Measurements from ENCODE around the gene ADAMTS2. TPM values are rescaled to one million over a fixed set of nuclear protein-coding genes. Genes with fewer than 3 reads are reported as not detected.

The ADAMTS2 gene
- total and polyA plus RNA-seq, 2 experiments from 2014 or later = 1.6 to 8.1 TPM

DNA sequence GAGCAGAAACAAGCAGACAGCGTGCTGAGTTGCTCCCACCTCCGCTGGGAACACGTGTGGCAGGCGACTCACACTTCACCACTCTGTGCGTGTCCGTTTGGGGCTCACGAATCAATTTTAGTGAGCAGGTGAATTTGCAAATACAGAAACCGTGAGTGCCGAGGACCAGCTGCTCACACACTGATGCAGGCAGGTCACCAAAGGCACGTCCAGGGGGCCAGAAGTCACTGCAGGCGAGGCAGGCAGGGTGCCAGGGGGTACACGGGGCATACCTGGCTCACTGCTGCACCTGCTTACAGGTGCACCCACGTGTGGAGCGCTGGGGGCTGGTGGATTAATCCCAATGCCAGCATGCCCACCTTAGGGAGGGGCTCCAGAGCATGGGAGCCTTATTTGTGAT, 216.3 kb downstream of the ADAMTS2 start:
- Histone ChIP-seq H3F3A (replicated peaks; ENCODE audit: low read depth) (no peaks in the 10 kb centered on the region), H3K4me2 (no peak overlapping the region), H4K20me1 (replicated peaks; ENCODE audit: insufficient read depth) (no peaks in the 10 kb centered on the region), H3K9me2 (ENCODE audit: insufficient read depth) (no peaks in the 10 kb centered on the region), H3K36me3 (ENCODE audit: insufficient read depth) (no peaks in the 10 kb centered on the region), H3K27ac (ENCODE audit: low read depth) (no peak overlapping the region), H2AFZ (no peak overlapping the region), H3K4me1 (ENCODE audit: insufficient read depth) (no peaks in the 10 kb centered on the region), H3K4me3 (no peak overlapping the region), H3K79me2 (replicated peaks; ENCODE audit: insufficient read depth) (no peaks in the 10 kb centered on the region), H3K27me3 (ENCODE audit: insufficient read depth) (no peaks in the 10 kb centered on the region)
- TF ChIP-seq STAT1 (IDR thresholded peaks at IDR 0.05; ENCODE audit: unreplicated experiment) (no peak), ZNF331 (CRISPR knock-in tag; IDR thresholded peaks at IDR 0.05; ENCODE audit: low read depth) (no peak), EZH2phosphoT487 (IDR thresholded peaks at IDR 0.05; ENCODE audit: unreplicated experiment) (no peak), EZH2 (IDR thresholded peaks at IDR 0.05; ENCODE audit: low read depth, unreplicated experiment) (no peak), NANOG (IDR thresholded peaks at IDR 0.05; ENCODE audit: borderline replicate concordance) (no peak), CREB1 (CRISPR knock-in tag; IDR thresholded peaks at IDR 0.05; ENCODE audit: low read depth) (no peak)
- TF ChIP-seq, protein P1, sequence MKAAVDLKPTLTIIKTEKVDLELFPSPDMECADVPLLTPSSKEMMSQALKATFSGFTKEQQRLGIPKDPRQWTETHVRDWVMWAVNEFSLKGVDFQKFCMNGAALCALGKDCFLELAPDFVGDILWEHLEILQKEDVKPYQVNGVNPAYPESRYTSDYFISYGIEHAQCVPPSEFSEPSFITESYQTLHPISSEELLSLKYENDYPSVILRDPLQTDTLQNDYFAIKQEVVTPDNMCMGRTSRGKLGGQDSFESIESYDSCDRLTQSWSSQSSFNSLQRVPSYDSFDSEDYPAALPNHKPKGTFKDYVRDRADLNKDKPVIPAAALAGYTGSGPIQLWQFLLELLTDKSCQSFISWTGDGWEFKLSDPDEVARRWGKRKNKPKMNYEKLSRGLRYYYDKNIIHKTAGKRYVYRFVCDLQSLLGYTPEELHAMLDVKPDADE (IDR thresholded peaks at IDR 0.05) = no peak
- TF ChIP-seq, protein P2, sequence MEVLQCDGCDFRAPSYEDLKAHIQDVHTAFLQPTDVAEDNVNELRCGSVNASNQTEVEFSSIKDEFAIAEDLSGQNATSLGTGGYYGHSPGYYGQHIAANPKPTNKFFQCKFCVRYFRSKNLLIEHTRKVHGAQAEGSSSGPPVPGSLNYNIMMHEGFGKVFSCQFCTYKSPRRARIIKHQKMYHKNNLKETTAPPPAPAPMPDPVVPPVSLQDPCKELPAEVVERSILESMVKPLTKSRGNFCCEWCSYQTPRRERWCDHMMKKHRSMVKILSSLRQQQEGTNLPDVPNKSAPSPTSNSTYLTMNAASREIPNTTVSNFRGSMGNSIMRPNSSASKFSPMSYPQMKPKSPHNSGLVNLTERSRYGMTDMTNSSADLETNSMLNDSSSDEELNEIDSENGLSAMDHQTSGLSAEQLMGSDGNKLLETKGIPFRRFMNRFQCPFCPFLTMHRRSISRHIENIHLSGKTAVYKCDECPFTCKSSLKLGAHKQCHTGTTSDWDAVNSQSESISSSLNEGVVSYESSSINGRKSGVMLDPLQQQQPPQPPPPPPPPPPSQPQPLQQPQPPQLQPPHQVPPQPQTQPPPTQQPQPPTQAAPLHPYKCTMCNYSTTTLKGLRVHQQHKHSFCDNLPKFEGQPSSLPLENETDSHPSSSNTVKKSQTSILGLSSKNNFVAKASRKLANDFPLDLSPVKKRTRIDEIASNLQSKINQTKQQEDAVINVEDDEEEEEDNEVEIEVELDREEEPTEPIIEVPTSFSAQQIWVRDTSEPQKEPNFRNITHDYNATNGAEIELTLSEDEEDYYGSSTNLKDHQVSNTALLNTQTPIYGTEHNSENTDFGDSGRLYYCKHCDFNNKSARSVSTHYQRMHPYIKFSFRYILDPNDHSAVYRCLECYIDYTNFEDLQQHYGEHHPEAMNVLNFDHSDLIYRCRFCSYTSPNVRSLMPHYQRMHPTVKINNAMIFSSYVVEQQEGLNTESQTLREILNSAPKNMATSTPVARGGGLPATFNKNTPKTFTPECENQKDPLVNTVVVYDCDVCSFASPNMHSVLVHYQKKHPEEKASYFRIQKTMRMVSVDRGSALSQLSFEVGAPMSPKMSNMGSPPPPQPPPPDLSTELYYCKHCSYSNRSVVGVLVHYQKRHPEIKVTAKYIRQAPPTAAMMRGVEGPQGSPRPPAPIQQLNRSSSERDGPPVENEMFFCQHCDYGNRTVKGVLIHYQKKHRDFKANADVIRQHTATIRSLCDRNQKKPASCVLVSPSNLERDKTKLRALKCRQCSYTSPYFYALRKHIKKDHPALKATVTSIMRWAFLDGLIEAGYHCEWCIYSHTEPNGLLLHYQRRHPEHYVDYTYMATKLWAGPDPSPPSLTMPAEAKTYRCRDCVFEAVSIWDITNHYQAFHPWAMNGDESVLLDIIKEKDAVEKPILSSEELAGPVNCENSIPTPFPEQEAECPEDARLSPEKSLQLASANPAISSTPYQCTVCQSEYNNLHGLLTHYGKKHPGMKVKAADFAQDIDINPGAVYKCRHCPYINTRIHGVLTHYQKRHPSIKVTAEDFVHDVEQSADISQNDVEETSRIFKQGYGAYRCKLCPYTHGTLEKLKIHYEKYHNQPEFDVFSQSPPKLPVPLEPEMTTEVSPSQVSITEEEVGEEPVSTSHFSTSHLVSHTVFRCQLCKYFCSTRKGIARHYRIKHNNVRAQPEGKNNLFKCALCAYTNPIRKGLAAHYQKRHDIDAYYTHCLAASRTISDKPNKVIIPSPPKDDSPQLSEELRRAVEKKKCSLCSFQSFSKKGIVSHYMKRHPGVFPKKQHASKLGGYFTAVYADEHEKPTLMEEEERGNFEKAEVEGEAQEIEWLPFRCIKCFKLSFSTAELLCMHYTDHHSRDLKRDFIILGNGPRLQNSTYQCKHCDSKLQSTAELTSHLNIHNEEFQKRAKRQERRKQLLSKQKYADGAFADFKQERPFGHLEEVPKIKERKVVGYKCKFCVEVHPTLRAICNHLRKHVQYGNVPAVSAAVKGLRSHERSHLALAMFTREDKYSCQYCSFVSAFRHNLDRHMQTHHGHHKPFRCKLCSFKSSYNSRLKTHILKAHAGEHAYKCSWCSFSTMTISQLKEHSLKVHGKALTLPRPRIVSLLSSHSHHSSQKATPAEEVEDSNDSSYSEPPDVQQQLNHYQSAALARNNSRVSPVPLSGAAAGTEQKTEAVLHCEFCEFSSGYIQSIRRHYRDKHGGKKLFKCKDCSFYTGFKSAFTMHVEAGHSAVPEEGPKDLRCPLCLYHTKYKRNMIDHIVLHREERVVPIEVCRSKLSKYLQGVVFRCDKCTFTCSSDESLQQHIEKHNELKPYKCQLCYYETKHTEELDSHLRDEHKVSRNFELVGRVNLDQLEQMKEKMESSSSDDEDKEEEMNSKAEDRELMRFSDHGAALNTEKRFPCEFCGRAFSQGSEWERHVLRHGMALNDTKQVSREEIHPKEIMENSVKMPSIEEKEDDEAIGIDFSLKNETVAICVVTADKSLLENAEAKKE (CRISPR knock-in tag; IDR thresholded peaks at IDR 0.05) = no peak
- peaks cover 22% of the 10 kb centered on the region for H3K36me3 Mint-ChIP-seq (ENCODE audit: low read depth)
- ATAC-seq = no peak
- H3K4me3 Mint-ChIP-seq = no peak overlapping the region
- H3K4me1 Mint-ChIP-seq = no peaks in the 10 kb centered on the region
- H3K27me3 Mint-ChIP-seq (ENCODE audit: insufficient read depth, low read depth, poor library complexity) = peaks cover 7% of the 10 kb centered on the region
- DNase-seq (ENCODE audit: low spot score) = no peak
- peaks cover 71% of the 10 kb centered on the region for H3K9me3 Mint-ChIP-seq
- H3K27ac Mint-ChIP-seq = no peak overlapping the region

All from GM23338 (cell line).